Spleen (tissue), 11 donors: Measurements from ENCODE around the gene CNPY1. TPM values are rescaled to one million over a fixed set of nuclear protein-coding genes. Genes with fewer than 3 reads are reported as not detected.
A peak's percentile ranks its signal among the peaks of the same experiment; 100 is the strongest.

ENCODE experiments used
- DNase-seq: peaks from one replicate; pipeline ENCODE4 v3.0.0-alpha.2; 2020
- H3K27ac ChIP-seq, 8 donors: fragments of 200-600 bp; sonication (generic) in 7 of 8; 1 replicate in 4 of 8; 2 replicates in 4 of 8; pipeline versions ENCODE4 v1.5.0 to v1.8.0; 2016 to 2021; ENCODE audit warnings: inconsistent platforms in 4 of 8, mild to moderate bottlenecking in 4 of 8, moderate library complexity in 1 of 8
- H3K27me3 ChIP-seq, 7 donors: fragments of 200-600 bp; sonication (generic) in 6 of 7; replicated peaks in 1 of 7; 1 replicate in 4 of 7; 2 replicates in 3 of 7; pipeline versions ENCODE4 v1.5.0 to v1.8.0; 2016 to 2021; ENCODE audit warnings: inconsistent platforms in 3 of 7, mild to moderate bottlenecking in 1 of 7
- H3K36me3 ChIP-seq, 6 donors: fragments of 200-600 bp; sonication (generic) in 5 of 6; 1 replicate in 4 of 6; 2 replicates in 2 of 6; pipeline versions ENCODE4 v1.5.0 to v1.8.0; 2016 to 2021; ENCODE audit warnings: inconsistent platforms in 2 of 6
- H3K4me1 ChIP-seq, 6 donors: fragments of 200-600 bp; sonication (generic) in 5 of 6; 1 replicate in 3 of 6; 2 replicates in 3 of 6; pipeline versions ENCODE4 v1.5.0 to v1.8.0; 2016 to 2021; ENCODE audit warnings: inconsistent platforms in 3 of 6
- H3K4me3 ChIP-seq, 8 donors: fragments of 200-600 bp; sonication (generic) in 7 of 8; 1 replicate in 4 of 8; 2 replicates in 4 of 8; pipeline versions ENCODE4 v1.5.0 to v1.8.0; 2016 to 2021; ENCODE audit warnings: inconsistent platforms in 4 of 8, mild to moderate bottlenecking in 4 of 8, moderate library complexity in 2 of 8
- H3K9me3 ChIP-seq, 8 donors: fragments of 200-600 bp; sonication (generic) in 7 of 8; 1 replicate in 4 of 8; 2 replicates in 4 of 8; pipeline versions ENCODE4 v1.5.0 to v1.8.0; 2016 to 2021; ENCODE audit warnings: inconsistent platforms in 4 of 8
- POLR2A ChIP-seq, 3 donors: fragments of 450-650 bp; IDR thresholded peaks; one replicate each; pipeline ENCODE4 v1.5.1; 2017; ENCODE audit warnings: antibody characterized with exemption in 3 of 3, mild to moderate bottlenecking in 1 of 3
- POLR2AphosphoS5 ChIP-seq, 3 donors: sonication (generic); formaldehyde crosslinking; IDR thresholded peaks; one replicate each; pipeline ENCODE4 v1.5.1; 2017; ENCODE audit warnings: antibody characterized with exemption in 3 of 3
- WGBS, 5 donors: extraction: QIAGEN DNeasy Blood & Tissue Kit in 3 of 5; methylation state at CpG; one replicate each; pipeline versions ENCODE4 v1.1.5 to v1.1.7; 2013 to 2018; 5-methylcytosine and 5-hydroxymethylcytosine counted together
- intact Hi-C: fragments of 100-400 bp; cut with DNase I; formaldehyde crosslinking; loops from one replicate; pipeline ENCODE4 v1.15.0; 2023; ENCODE audit warnings: low total_unique reads
- polyA plus RNA-seq, 3 donors: library from polyadenylated mRNA; stranded (reverse); fragments of 200-250 nt; gene quantifications; one replicate each; pipeline ENCODE4 v1.2.1, GENCODE V29; 2013
- total RNA-seq, 7 donors: library from RNA; depleted of rRNA in 3 of 7; stranded (reverse); fragments of >200 nt in 3 of 7; fragmentation: NEBNext Ultra II Directional in 4 of 7; extraction: Animal tissue kit (Norgen Biotek cat#: 25700) in 4 of 7; gene quantifications; one replicate each; pipeline versions ENCODE4 v1.1.0 to v1.2.1, GENCODE V29; 2016 to 2021
- TF ChIP-seq, protein P1 (sequence below), 11 experiments: fragments of 200-600 bp in 7 of 11; fragments of 450-650 bp in 4 of 11; sonication (generic) in 4 of 11; IDR thresholded peaks in 8 of 11; conservative IDR thresholded peaks in 3 of 11; 1 replicate in 7 of 11; 2 replicates in 4 of 11; pipeline versions ENCODE4 v1.4.0 to v1.8.0; 2016 to 2021; ENCODE audit warnings: antibody characterized with exemption in 11 of 11, inconsistent platforms in 4 of 11, mild to moderate bottlenecking in 1 of 11
- donor health status: healthy with polysubstance abuse.
- donor health status: DM: no; HTN: no; CAD: no; lungs with moderate emphysema.
- donor health status: DM: no; HTN: no; CAD: no.
- donor health status: Bipolar disorder and iron deficiency.
- donor health status: healthy.
- donor health status: DM: no; HTN: no; CAD: no.
- donor health status: DM: yes; HTN: yes; CAD: no.

Gene CNPY1
- total and polyA plus RNA-seq, 10 donors, result not detected

DNA sequence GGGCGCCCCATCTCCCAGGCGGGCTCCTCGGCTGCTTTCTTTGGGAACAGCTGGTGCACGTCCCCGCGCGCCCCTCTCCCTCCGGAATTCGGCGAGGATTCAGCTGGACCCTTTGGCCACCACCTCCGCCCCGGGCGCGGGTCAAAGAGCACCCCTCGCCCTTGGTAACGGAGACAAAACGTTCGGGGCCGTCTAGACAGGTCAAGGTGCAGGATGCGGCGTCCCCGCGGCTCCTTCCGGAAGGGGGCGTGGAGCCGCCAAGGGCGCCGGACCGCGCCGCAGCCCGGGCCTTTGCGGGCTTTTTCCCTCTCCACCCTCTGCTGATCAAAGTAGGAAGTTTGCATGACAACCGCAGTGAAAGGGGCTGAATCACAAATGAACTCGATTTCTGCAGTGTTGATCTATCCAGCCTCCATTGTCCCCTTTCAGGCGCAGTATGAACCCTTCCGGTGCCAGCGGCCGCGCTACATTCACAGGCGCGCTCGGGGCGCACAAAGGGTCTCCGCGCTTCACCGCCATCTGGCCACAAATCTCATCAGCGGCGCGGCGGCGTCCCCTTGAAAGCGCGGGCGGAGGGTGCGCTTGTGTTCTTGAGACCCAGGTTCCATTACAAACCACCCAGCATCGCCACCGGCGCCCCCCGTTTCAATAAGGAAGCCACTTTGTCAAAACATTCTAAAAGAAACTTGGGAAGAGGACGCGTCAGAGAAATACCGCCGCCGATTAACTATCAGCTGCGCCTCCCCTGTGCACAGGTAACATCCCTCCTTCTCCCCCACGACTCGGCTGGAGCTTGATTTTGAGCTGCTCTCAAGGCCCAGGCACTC, 36.4 kb downstream of the CNPY1 start:
- Histone ChIP-seq H3K36me3 (no peaks in the 10 kb centered on the region), H3K4me3 (peak overlapping the region in 6 of 8 donors; percentile 2 to 55 (median 4)), H3K9me3 (peaks cover 0 to 7% (median 0%) of the 10 kb centered on the region in 8 donors), H3K27me3 (peaks cover 7 to 100% (median 94%) of the 10 kb centered on the region in 7 donors), H3K27ac (no peak overlapping the region), H3K4me1 (peaks cover 7 to 21% (median 14%) of the 10 kb centered on the region in 6 donors)
- intact Hi-C loops, result no loop called here
- TF ChIP-seq, protein P1, sequence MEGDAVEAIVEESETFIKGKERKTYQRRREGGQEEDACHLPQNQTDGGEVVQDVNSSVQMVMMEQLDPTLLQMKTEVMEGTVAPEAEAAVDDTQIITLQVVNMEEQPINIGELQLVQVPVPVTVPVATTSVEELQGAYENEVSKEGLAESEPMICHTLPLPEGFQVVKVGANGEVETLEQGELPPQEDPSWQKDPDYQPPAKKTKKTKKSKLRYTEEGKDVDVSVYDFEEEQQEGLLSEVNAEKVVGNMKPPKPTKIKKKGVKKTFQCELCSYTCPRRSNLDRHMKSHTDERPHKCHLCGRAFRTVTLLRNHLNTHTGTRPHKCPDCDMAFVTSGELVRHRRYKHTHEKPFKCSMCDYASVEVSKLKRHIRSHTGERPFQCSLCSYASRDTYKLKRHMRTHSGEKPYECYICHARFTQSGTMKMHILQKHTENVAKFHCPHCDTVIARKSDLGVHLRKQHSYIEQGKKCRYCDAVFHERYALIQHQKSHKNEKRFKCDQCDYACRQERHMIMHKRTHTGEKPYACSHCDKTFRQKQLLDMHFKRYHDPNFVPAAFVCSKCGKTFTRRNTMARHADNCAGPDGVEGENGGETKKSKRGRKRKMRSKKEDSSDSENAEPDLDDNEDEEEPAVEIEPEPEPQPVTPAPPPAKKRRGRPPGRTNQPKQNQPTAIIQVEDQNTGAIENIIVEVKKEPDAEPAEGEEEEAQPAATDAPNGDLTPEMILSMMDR (IDR thresholded peaks at IDR 0.05 in 8 of 11, conservative IDR thresholded peaks at IDR 0.05 in 3 of 11), result no peak
- no peak for TF ChIP-seq POLR2A (IDR thresholded peaks at IDR 0.05)
- TF ChIP-seq POLR2AphosphoS5 (IDR thresholded peaks at IDR 0.05), result no peak
- whole genome bisulfite sequencing, 5 donors, result 3 to 10% (median 3%) methylated on average over 28 to 68 of the region's 68 CpGs
- DNase-seq, result peak; percentile 62

DNA sequence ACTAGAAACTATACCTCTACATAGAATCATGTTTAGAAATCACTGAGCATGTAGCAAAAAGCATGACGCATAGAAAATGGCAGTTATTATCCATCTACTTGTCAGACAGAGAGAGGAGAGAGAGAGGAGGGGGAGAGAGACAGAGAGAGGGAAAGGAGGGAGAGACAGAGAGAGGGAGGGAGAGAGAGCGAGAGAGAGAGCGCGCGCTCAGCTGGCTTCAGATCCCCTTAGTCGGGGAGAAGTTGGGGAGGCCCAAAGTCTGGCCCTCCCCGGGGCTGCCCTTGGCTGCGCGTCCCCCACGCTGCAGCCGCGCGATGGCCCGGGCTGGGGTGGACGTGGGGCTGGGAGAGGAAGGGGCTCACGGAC, 37.0 kb downstream of the CNPY1 start:
- WGBS, 5 donors, result 3 to 14% (median 9%) methylated on average over 6 to 16 of the region's 16 CpGs
- intact Hi-C loops, result no loop called here
- no peak for DNase-seq
- TF ChIP-seq, protein P1 (IDR thresholded peaks at IDR 0.05 in 8 of 11, conservative IDR thresholded peaks at IDR 0.05 in 3 of 11), result no peak
- no peak for TF ChIP-seq POLR2A (IDR thresholded peaks at IDR 0.05)
- TF ChIP-seq POLR2AphosphoS5 (IDR thresholded peaks at IDR 0.05), result no peak
- H3K4me3 ChIP-seq, result peak overlapping the region in 5 of 8 donors; percentile 2 to 55 (median 6)
- H3K4me1 ChIP-seq, result peaks cover 7 to 21% (median 14%) of the 10 kb centered on the region in 6 donors
- H3K27me3 ChIP-seq, result peaks cover 7 to 100% (median 96%) of the 10 kb centered on the region in 7 donors
- H3K36me3 ChIP-seq, result no peaks in the 10 kb centered on the region
- H3K9me3 ChIP-seq, result peaks cover 0 to 7% (median 0%) of the 10 kb centered on the region in 8 donors
- no peak overlapping the region for H3K27ac ChIP-seq

DNA sequence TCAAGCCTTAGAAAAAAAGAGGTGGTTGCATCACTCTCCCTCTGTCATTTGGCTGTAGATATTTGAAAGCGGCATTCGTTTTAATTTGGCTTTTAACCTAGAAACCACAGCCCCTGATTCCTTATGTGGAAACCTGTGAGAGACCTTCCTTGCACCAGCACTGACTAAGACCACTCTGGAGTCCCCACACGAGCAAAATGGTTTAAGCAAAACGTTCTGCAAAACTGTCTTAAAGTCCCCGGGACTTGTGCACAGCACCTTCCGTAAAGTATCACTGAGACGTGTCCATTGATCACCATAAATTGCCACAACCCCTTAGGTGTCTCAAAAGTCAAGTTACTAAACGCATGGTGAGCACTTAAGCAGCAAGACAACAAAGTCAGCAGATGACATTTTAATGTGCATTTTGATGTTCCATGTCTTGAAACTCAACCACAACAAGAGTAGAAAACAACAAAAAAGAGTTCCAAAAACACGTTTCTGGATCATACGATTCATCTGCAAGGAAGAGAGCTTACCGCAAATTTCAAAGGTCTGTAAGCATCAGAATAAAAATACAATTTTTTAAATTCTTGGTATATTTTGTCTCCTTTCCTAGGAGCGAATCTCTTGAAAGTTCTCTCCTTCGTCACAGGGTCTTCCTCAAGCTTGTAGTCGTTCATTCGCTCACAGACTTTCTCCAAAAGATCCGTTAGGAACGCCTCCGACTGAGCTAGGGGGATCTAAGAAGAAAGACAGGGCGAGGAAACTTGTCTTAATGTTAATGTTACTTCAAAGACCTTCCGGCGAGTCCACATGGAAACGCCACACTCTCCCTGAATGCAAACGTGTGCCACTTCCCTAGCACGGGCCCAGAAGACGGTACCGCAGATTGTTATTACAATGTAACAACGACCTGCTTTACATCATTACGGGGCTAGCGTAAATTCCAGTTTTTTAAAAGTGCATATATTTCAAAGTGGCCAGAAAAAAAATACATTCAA, 37.7 kb downstream of the CNPY1 start:
- no peak for DNase-seq
- TF ChIP-seq, protein P1 (IDR thresholded peaks at IDR 0.05 in 8 of 11, conservative IDR thresholded peaks at IDR 0.05 in 3 of 11), result no peak
- TF ChIP-seq POLR2AphosphoS5 (IDR thresholded peaks at IDR 0.05), result no peak
- no peak for TF ChIP-seq POLR2A (IDR thresholded peaks at IDR 0.05)
- 8 to 15% (median 11%) methylated on average over 29 of the region's 29 CpGs for WGBS, 5 donors
- H3K4me3 ChIP-seq, result no peak overlapping the region
- H3K36me3 ChIP-seq, result no peaks in the 10 kb centered on the region
- H3K4me1 ChIP-seq, result peaks cover 7 to 21% (median 14%) of the 10 kb centered on the region in 6 donors
- intact Hi-C loops, result no loop called here
- peaks cover 0 to 7% (median 0%) of the 10 kb centered on the region in 8 donors for H3K9me3 ChIP-seq
- peaks cover 7 to 100% (median 89%) of the 10 kb centered on the region in 7 donors for H3K27me3 ChIP-seq
- H3K27ac ChIP-seq, result no peak overlapping the region
